Stimulated activated CD8-positive, alpha-beta memory T cell treated with anti-CD3 and anti-CD28 coated beads, Interleukin-4, amount 100 ng/mL, for 4 hours (primary cell): Measurements from ENCODE around the gene MED26.
"Not testable (repeated sequence)": the region's sequence is repeated elsewhere in the genome, so short reads cannot be mapped to it uniquely, and the experiment has no call there.

Experiments used
- DNase-seq, 2 donors: peaks; one replicate each; pipeline ENCODE4 v3.0.0-alpha.2; 2020; ENCODE audit warnings: low read depth in 2 of 2, low spot score in 1 of 2

Gene MED26

GRCh38 chr19:16628183-16628983 is at the start of gene MED26:
TSS of gene MED26 (minus strand) at chr19:16628204. CDS start at chr19:16627943, 261 bp downstream.
- DNase-seq, result peak; percentile 85 to 90

- no peak for DNase-seq
Measured at GRCh38 chr19:16677055-16677454, 49.1 kb upstream of the MED26 start.

- DNase-seq, result no peak
Measured at GRCh38 chr19:16676101-16676798, 48.2 kb upstream of the MED26 start.

GRCh38 chr19:16673839-16674238 is 45.8 kb upstream of the MED26 start:
- not testable (repeated sequence) for DNase-seq

GRCh38 chr19:16673231-16673630 is 45.2 kb upstream of the MED26 start:
- no peak for DNase-seq

- DNase-seq, result no peak
Measured at GRCh38 chr19:16671652-16672274, 43.8 kb upstream of the MED26 start.

GRCh38 chr19:16670291-16670690 is 42.3 kb upstream of the MED26 start:
- DNase-seq, result no peak

GRCh38 chr19:16668702-16669101 is 40.7 kb upstream of the MED26 start:
- DNase-seq, result not testable (repeated sequence)

GRCh38 chr19:16668176-16668575 is 40.2 kb upstream of the MED26 start:
- DNase-seq, result no peak

GRCh38 chr19:16661480-16662034 is 33.6 kb upstream of the MED26 start:
- no peak for DNase-seq

- peak in 1 of 2 donors; percentile 5 for DNase-seq
Measured at GRCh38 chr19:16660763-16661479, 32.9 kb upstream of the MED26 start, which contains the start of gene TMEM38A. TSS of gene TMEM38A (plus strand) at chr19:16661139. CDS start at chr19:16661218, 79 bp downstream.

GRCh38 chr19:16659832-16660708 is 32.1 kb upstream of the MED26 start, which contains the start of gene SMIM7:
TSS of gene SMIM7 (minus strand) at chr19:16660144. CDS start at chr19:16660110, 34 bp downstream.
- peak; percentile 94 to 98 for DNase-seq

- DNase-seq, result no peak
Measured at GRCh38 chr19:16659464-16659831, 31.4 kb upstream of the MED26 start.

GRCh38 chr19:16657384-16657783 is 29.4 kb upstream of the MED26 start:
- no peak for DNase-seq

- DNase-seq, result no peak
Measured at GRCh38 chr19:16655727-16656126, 27.7 kb upstream of the MED26 start.

GRCh38 chr19:16654627-16655026 is 26.6 kb upstream of the MED26 start:
- no peak for DNase-seq

GRCh38 chr19:16654140-16654539 is 26.1 kb upstream of the MED26 start:
- no peak for DNase-seq

GRCh38 chr19:16652854-16653253 is 24.9 kb upstream of the MED26 start:
- DNase-seq, result no peak

- DNase-seq, result not testable (repeated sequence)
Measured at GRCh38 chr19:16651421-16652188, 23.6 kb upstream of the MED26 start.
